Fibroblast of skin of left biceps (primary cell): ENCODE data around the gene PGC.
A peak's percentile ranks its signal among the peaks of the same experiment; 100 is the strongest.

Experiments used
- DNase-seq, 2 experiments: peaks; one replicate each; pipeline ENCODE4 v3.0.0-alpha.2; 2013; ENCODE audit warnings: low read depth in 2 of 2

Gene PGC

DNA sequence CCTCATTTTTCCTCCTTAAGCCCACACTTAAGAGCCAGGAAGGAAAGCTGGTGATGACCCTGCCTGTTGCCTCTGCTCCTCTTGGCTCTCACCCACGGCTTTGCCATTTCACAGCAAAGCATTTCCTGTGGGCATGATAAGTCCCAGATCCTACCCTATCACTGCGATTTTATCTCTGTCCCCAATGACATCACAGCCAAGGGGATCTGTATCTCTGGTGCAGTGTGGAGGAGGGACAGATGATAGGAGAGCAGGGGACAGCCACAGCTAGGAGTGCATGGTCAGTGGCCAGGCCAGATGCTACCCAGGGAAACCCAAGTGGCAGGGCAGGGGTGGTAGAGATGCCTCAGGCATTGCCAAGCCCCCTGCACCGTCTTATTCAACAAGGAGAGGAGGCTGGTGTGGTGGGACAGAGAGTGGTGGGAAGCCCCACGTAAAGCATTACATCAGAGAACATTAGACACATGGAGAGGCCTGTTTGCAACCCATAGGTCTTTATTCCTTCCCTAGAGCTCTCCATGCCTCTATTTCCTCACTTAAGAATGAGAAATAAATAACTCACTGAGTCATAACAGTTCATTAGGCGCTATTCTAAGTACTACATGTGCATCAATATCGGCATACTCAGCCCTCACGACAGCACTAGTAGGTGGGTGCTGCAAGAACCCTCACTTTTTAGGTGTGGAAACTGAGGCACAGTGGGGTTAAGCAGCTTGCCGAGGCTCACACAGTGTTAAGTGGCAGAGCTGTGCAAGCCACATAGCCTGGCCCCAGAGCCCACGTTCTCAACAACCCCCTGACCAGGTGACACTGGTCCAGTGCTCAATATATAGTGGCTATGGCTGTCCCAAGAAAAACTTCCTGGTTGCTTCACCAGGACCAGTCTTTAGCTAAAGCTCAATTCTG lies 16.4 kb downstream of the PGC start:
- DNase-seq, result no peak

DNA sequence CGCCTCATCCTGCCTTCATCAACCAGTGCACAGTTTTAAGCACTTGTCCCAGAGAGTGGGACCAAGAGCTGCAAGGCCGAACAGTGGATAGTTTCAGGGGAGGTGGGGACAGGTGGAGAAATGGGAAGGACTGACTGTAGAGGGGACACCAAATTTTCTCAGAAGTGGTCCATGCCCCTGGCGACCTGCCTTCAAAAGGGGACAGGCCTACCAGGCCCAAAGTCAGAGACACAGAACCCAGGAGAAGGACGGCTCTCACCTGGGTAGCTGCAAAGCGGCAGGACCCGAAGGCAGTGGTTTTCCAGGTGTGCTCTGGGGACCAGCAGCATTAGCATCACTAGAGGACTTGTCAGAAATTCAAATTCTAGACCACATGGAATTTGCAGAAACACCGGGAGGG lies 17.6 kb downstream of the PGC start:
- DNase-seq, result no peak

DNA sequence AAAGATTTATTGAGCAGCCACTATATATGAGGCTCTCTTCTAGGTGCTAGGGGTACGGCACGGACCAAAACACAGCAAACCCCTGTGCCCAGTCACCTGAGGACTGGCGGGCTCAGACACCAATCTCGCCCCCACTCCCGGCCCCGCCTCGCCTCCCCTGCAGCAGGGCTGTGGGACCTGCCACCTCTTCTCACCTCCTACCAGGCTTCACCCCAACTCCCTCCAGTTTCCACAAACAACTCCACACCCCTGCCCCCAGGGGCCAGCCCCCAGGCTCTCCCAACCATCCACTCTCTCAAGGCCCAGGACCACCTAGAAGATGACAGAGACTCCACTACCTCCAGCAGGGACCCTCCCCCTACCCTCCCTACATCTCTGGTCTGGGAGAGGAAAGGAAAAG lies 18.2 kb downstream of the PGC start:
- no peak for DNase-seq

DNA sequence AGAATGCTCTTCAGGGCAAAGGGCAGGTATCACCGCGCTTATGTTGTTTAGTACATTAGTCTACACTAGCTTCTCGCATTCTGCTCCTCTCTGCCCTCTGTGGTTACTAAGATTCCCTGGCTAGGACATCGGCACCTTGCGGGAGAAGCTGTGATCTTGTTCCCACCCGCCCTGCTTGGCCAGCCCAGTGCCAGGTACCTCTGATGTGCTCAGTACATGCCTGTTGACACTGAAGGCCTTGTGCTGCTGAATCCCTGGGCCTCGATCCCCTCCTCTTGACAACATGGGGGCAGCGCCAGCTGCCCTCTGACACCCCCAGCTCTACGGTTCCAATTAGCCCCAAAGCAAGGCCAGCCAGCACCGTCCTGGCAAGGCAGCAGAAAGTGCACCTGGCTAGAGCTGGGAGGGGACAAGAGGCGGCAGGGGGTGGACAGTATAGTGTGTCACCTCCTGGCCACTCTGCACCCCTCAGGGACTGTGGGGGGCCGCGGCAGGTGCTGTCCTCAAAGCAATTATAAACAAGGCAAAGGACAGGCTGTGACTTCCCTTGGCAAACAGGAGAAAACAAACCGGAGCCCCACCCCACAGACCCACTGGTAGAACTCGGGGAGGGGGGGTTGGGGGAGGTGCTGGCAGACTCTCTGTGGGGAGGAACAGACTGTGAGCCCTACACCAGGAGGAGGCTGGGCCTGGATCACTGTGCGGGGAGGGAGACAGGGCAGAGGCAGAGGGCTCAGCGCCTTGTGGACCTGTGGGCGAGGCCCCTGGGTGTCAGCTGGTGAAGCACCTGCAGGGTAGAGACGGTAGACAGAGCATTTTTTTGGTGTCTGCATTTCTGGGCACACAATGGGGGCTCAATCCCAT lies 18.9 kb downstream of the PGC start:
- no peak for DNase-seq

DNA sequence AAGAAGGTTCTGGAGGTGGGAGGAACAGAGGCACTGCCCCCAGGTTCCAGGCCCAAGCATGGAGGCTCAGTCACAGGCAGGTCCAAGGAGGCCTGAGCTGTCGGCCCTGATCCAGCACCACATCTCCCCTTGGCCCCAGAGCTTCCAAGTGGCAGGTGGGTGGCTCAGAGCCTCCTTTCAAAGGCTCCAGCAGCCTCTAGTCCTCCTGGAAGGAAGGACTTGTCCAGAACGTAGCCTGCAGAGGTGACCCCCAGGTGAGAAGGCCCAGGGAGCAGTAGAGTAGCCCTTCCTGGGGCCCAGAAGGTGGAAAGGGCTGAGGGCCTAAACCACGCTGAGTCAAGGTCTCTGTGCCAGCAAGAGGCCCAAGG lies 19.5 kb downstream of the PGC start:
- DNase-seq, result no peak

DNA sequence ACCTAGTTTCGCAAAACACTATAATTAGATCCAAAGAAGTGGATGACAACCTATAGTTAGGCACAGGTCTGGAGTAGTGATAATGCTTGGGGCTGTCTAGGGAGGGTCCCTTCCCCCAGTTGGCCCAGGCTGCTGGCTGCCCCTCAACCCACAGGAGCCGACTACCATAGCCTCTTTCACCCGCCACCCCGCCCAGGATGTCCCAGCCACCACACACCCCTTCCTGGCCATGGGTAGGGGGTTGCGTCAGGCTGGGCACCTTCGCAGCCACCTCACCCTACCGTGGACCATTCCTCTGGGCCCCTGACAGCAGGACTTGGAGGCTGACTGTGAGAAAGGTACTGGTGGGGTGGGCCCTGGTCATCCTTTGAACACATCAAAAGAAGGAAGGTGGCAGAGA lies 20.3 kb downstream of the PGC start:
- no peak for DNase-seq

DNA sequence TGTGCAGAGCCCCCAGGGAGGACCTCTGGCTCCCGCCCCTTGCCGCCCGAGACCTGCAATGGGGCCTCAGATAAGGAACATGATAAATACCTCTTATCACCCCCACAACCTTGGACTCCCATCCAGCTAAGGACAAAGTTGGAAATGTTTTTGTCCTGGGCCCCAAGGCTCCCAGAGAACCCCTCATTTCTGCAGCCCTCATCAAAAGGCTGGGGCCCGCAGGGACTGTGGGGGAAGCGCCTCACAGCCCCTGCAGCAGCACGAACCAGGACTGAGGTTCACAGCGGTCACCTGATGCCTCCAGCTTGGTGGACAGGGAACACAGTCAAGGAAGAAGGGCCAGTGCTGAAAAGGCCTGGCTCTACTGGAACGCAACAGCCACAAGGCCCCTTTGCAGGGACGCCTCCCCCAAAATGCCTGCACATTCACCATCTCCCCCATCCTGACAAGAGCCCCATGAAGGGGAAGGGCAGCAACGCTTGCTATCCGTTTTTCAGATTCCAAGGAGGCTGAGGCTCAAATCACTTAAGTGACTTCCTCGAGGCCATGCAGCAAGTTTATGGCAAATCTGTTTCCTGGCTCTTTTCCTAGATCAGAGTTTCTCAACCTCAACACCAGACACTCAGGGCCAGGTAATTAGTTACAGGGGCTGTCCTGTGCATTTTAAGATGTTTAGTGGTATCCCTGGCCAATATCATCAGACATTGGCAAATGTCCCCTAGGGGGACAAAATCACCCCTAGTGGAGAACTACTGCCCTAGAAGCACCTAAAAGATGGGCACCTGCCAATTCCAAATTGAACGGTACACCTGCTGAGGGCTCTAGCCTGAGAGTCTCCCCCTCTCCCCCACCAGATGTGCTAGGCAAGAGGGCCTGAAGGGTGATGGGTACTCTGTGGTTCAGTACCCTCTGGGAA lies 22.4 kb downstream of the PGC start:
- no peak for DNase-seq

DNA sequence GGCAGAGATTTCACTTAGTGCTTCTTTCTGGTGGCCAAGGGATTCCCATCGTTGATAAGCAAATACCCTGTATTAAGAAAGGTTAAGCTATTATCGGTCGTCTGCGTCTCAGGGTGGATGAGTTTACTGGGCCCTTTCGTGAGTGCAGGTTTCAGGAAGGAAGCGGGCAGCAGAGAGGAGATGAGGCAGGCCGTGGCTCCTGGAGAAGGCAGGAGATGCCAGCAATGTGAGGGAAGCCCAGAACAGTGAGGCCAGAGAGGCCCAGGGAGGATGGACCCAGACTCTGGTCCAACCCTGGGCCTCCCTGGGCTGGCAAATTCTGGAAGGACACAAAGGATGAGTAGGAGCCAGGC lies 23.0 kb downstream of the PGC start:
- no peak for DNase-seq

DNA sequence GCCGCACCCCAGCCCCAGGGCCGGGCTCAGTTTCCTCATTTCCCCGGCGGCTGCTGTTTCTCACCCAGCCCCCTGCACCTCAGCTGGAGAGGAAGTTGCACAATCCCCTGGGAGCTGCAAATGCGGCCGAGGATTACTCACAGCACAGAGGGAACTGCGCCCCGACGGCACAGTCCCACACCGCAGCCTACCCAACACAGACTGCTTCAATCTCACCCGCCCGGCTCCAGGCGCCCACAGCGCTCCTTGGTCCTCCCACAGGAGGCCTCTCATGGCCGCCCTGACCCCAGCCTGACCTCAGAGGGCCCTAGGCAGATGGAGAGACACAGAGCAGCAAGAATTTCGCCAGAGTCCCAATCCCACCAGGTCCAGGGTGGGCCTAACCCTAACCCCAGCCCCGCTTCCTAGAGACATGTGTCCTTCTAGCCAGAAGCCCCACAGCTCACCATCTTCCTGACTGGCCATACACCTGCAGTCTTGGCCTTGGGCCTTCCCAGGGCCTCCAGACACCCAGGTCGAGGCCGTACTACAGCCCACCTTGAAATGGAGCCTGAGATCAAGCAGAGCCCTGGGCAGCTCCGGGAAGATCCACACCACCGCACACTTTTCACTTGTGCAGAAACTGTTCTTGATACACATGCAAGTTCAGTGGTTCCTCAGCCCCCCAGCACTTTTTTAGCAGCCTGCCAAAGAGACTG lies 23.5 kb downstream of the PGC start:
- DNase-seq, result peak; percentile 56 to 57

DNA sequence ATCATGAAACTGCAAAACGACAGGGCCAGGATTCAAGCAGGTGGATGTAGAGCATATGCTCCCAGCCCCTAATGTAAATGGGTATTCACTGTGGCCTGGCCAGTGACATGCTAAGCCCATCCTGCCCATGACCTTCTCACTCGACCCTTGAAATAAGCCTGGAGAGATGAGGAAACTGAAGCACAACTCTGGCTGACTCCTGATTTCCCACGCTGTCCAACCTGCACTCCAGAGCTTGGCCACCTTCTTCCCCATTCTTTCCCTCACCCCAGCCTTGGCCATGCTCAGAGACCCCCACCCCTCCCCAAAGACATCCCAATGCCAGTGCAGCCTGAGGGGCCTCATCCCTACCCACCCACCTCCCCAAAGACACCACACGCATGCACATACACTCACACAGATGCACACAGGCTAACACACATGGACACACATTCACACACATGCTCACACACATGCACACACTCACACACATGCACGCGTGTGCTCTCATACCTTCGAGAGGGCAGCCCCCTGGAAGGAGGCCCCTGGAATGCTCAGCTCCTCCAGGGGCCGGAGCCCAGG lies 24.1 kb downstream of the PGC start:
- DNase-seq, result no peak

DNA sequence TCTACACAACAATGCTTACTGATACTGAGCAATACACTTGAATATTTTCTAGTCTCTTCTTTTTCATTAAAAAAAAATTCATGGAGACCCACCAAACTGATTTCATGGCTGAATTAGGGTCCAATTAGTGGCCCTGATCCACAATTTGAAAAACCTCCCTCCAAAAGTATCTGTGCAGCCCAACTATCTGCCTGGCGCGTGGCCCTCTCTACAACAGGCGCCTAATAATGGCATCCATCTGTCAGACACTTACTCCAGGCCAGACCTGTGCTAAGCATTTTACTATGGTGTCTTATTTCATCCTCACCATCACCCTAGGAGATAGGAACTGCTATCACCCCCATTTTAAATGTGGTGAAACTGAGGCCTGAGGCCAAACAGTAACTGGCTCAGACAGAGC lies 25.8 kb downstream of the PGC start:
- DNase-seq, result no peak

DNA sequence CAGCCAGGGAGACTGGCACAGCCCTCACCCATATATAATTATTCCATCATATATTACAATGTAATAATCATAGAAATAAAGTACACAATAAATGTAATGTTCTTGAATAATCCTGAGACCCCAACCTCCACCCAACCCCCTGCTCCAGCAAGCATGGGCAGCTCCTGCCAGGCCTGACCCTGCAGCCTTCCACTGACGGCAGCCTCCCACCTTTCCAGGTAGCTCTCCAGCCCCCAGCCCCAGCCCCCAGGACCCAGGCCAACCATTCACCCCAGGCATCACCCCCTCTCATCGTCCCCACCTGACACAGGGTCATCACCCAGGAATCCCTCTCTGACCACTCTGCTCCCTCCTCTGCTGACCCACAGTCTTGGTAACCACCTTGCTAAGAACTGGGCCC lies 26.4 kb downstream of the PGC start:
- DNase-seq, result no peak

DNA sequence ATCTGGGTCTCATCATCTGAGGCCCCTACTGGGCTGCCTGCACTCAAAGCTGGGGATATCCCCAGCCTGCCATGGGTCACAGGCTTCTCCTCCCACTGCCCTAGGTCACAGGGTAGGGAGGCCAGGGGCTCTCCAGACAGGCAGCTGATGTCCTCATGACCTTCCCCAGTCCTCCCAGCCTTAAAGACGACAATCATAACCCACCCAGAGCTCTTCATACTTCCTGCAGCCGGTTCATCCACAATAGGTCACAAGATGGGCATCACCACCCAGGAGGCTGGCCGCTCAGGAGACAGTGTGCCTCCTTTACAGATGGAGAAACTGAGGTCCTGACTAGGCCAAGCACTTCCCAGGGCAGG lies 27.0 kb downstream of the PGC start:
- DNase-seq, result no peak

DNA sequence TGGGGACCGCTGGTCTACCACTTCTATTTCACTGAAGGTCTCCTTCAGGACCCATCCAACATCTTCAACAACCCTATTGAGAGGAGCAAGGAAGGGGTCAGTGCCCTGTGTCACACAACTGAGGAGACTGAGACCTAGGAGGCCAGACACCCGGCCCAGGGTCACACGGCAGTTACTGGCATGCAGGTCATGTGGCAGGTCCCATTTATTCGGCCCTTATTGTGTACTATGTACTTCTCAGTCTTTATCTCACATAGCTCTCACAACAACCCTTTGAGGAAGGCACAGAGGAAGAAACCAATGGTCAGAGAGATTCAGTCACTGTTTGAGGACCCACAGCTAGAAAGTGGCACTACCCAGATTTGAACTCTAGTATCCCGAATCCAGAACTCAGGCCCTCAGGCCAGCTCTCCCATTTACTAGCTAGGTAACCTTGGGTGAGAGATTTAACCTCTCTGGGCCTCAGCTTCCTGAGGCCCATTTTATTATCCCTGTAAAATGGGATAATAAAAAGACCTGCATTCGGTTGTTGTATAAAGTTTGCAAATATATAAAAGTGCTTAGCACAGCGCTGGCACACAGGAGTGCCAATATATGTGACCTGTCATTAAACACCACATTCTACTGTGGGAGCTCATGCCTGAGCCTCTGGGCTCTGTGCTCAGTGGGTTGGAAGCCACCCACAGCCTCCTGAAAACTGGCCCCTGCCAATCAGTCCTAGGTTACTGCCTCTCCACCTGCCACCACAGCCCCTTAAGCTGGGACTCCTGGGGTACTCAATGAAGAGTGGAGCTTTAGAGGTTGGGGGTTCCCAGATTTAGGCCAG lies 27.5 kb downstream of the PGC start:
- DNase-seq, result no peak

DNA sequence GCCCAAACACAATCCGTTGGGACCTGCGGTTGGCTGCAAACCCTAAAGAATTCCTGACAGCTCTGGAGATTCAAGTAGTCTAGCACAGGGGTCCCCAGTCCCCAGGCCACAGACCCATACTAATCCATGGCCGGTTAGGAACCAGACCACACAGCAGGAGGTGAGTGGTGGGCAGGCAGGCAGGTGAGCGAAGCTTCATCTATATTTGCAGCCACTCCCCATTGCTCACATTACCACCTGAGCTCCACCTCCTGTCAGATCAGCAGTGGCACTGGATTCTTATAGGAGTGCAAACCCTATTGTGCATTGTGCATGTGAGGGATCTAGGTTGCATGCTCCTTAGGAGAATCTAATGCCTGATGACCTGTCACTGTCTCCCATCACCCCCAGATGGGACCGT lies 28.4 kb downstream of the PGC start:
- DNase-seq, result no peak

DNA sequence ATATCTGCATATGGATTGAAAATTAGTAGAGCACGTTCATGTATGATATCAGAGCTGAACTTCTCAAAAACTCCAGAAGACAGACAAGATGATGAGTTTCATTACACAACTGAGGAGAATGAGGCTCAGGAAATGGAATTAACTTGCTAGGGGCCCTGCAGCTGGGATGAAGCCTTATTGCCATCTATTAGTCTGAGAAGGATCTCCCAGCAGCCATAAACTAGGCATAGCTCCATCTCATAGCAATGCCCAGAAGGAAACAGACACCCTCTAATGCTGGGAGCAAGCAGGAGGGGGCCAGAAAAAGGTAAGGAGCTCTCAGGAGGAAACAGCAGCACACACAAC lies 29.8 kb downstream of the PGC start:
- no peak for DNase-seq

DNA sequence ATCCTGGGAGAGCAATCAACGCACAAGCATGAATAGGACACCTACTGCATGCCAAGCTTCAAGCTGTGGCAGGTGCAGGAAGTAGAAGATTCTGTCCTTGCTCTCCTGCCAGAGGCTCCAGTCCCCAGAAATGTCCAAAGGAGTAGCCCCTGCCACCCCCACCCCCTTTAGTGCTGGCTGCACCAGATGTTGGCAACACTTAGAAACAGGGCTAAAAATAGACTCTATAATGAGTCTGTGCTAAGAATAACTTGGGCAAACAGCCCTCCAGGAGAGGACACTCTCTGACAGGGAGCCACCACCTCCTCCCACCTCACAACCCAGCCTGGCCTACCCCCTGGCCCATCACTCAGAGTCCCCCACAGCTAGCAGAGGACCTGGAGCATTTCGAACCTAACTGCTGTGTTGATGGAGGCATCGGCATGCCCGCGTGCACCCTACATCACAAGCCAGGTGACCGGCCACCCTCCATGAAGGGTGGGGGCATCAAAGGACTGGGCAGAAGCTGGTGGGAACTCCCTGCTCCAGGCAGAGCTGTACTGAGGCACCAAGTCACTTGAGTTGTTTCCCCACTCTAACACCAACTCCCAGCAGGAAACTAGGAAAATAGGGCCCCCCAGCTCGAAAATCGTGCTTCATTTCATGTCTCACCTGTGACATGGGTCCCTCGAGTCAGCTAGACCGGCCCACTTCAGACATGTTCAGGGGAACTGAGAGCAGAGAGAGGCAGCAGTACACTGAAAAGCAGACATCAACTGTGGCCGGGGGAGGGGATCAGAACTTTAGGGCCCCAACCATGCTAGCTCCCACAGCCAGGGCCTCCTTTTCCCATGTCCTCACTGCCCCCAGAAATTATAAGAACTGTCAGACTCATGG lies 30.4 kb downstream of the PGC start:
- no peak for DNase-seq

DNA sequence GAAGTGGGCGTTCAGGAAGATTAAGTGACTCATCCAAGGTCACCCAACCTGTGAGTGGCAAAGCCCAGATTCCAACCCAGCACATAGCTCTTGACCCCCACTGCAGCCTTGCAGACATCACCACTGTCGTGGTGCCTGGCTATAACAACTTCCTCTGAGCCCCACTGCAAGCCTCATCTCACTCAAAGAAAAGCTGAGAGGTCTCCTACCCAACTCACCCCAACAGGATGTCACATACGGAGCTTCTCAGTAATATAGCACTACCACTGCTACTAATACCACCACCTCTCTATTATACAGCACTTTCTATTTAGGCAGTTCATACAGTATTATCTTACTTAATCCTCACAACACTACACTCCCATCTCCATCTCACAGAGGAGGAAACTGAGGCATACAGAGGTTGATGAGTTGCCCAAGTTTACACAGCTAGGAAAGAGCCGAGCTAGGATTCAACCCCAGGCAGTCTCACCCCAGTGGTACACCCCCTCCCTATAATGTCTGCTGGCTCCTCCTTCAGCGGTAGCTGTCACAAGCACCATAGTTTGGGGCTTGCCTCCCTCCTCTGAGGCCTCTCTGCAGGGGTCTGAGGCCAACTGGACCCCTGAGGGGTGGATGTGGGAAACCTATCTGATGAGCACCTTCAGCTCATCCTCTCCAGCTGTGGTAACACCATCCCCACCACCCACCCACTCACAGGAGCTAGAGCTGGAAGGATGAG lies 31.2 kb downstream of the PGC start:
- no peak for DNase-seq
